ENCODE data around the gene EDN2. TPM values are rescaled to one million over a fixed set of nuclear protein-coding genes. Genes with fewer than 3 reads are reported as not detected.
A peak's percentile ranks its signal among the peaks of the same experiment; 100 is the strongest.

The EDN2 gene
- total and polyA plus RNA-seq, 2 of the 8 experiments (the other 6 are each of a cell fraction or from before 2014, with no cell fraction given) = 0.32 to 0.39 TPM

GRCh38 chr1:41512701-41513382 lies 28.4 kb upstream of the EDN2 start:
- POLR2A ChIA-PET (ENCODE audit: partially characterized antibody) = interaction anchor here (1.1 to 1.5 kb wide), 3 partner anchors 10 to 18 kb away, joined by 3 to 6 read pairs (median 3); no protein-coding TSS in a partner anchor
- Histone ChIP-seq H2BK20ac (ENCODE audit: low read length) (no peak overlapping the region), H3K23me2 (ENCODE audit: low read depth, low read length) (no peaks in the 10 kb centered on the region; the same call in 1 of the 2 replicates), H4K8ac (ENCODE audit: extremely low read depth, insufficient read depth, low read length) (peak overlapping the region; percentile 12; the same call in 1 of the 2 replicates), H3K18ac (ENCODE audit: extremely low read depth, low read length) (no peak overlapping the region), H3K79me2 (ENCODE audit: control insufficient read depth in 1 of 2, insufficient read depth in 2 of 2, low read length in 2 of 2) (no peaks in the 10 kb centered on the region), H2BK15ac (ENCODE audit: low read length) (0 out of 2 replicates have a peak overlapping the region, but pooled peaks have one; percentile 31), H3K36me3 (ENCODE audit: control insufficient read depth in 2 of 4, insufficient read depth in 4 of 4, low read length in 3 of 4) (no peaks in the 10 kb centered on the region), H4K20me1 (replicated peaks in 1 of 2; ENCODE audit: control insufficient read depth in 1 of 2, insufficient read depth in 2 of 2, low read length in 2 of 2) (no peaks in the 10 kb centered on the region), H3K9me3 (ENCODE audit: insufficient read depth in 2 of 2, low read depth in 1 of 2, low read length in 1 of 2) (no peaks in the 10 kb centered on the region), H3K9ac (replicated peaks in 1 of 4; ENCODE audit: extremely low read depth in 1 of 4, low read depth in 3 of 4, low read length in 3 of 4) (no peak overlapping the region), H2AFZ (ENCODE audit: low read length) (no peak overlapping the region), H3K27ac (ENCODE audit: low read depth, low read length) (no peak overlapping the region), H2BK12ac (ENCODE audit: low read depth, low read length) (no peak overlapping the region), H3K23ac (ENCODE audit: insufficient read length) (no peak overlapping the region), H3K27me3 (replicated peaks in 1 of 4; ENCODE audit: control insufficient read depth in 3 of 4, extremely low read depth in 1 of 4, insufficient read depth in 3 of 4, low read length in 3 of 4) (peaks cover 0 to 9% (median 5%) of the 10 kb centered on the region in 4 experiments; a peak in 5 of 7 replicates), H4K5ac (ENCODE audit: insufficient read length, low read depth, low read length) (no peak overlapping the region), H2AK5ac (ENCODE audit: low read depth, low read length) (no peak overlapping the region), H3K79me1 (ENCODE audit: low read depth, low read length) (no peaks in the 10 kb centered on the region), H3K4ac (replicated peaks; ENCODE audit: insufficient read length, low read depth, low read length) (no peak overlapping the region), H3K14ac (ENCODE audit: insufficient read length) (no peak overlapping the region), H3K4me3 (ENCODE audit: extremely low read depth in 1 of 4, insufficient read depth in 2 of 4, low read depth in 3 of 4, low read length in 4 of 4) (no peak overlapping the region), H3K4me2 (ENCODE audit: insufficient read depth in 1 of 2, low read depth in 2 of 2, low read length in 2 of 2) (no peak overlapping the region), H3K4me1 (replicated peaks in 1 of 4; ENCODE audit: control insufficient read depth in 3 of 4, insufficient read depth in 4 of 4, low read length in 3 of 4) (peaks cover 6 to 8% (median 8%) of the 10 kb centered on the region in 4 experiments), H3K56ac (replicated peaks; ENCODE audit: insufficient read length, low read depth, low read length) (no peak overlapping the region), H4K91ac (replicated peaks; ENCODE audit: insufficient read length, low read length) (no peak overlapping the region), H2BK120ac (replicated peaks; ENCODE audit: low read depth, low read length) (no peak overlapping the region), H2BK5ac (ENCODE audit: low read depth, low read length) (no peak overlapping the region)
- DNase-seq (ENCODE audit: low read depth in 1 of 2, low spot score in 2 of 2) (no peak), FAIRE-seq (no peak)
- CTCF ChIA-PET (ENCODE audit: partially characterized antibody) = interaction anchor here (0.5 to 10.4 kb wide), 37 partner anchors 8 to 655 kb away, joined by 3 to 205 read pairs (median 4); partner anchors contain the start of gene EDN2
- 91% methylated on average over 25 of the region's 27 CpGs; no CpG with 5 or more reads in 1 of the 2 experiments for WGBS, 2 experiments (ENCODE audit: extremely low coverage in 1 of 2, insufficient coverage in 1 of 2, insufficient read length in 1 of 2, insufficient replicate concordance in 2 of 2, low coverage in 1 of 2, low lambda C conversion rate in 2 of 2, missing lambda C conversion rate in 1 of 2)
- no peak for TF ChIP-seq SIX5 (IDR thresholded peaks at IDR 0.05; ENCODE audit: low read depth, low read length)
- no peak for TF ChIP-seq FOSL1 (IDR thresholded peaks at IDR 0.05; ENCODE audit: insufficient read depth, low read depth, low read length)
- TF ChIP-seq CBX8 (IDR thresholded peaks at IDR 0.05; ENCODE audit: borderline replicate concordance, low read depth, low read length) = no peak
- TF ChIP-seq EZH2 (IDR thresholded peaks at IDR 0.05; ENCODE audit: low read depth, low read length, severe bottlenecking) = no peak
- TF ChIP-seq HDAC6 (IDR thresholded peaks at IDR 0.05; ENCODE audit: low read depth, low read length) = no peak
- TF ChIP-seq TAF7 (optimal IDR thresholded peaks at IDR 0.05; ENCODE audit: borderline replicate concordance, low read depth, low read length) = no peak
- no peak for TF ChIP-seq SP2 (IDR thresholded peaks at IDR 0.05; ENCODE audit: low read length)
- no peak for TF ChIP-seq EGR1 (IDR thresholded peaks at IDR 0.05; ENCODE audit: borderline replicate concordance, low read depth, low read length)
- TF ChIP-seq BACH1 (IDR thresholded peaks at IDR 0.05; ENCODE audit: low read length) = no peak
- no peak for TF ChIP-seq POLR2AphosphoS5 (IDR thresholded peaks at IDR 0.05; ENCODE audit: low read depth, low read length)
- TF ChIP-seq SIRT6 (IDR thresholded peaks at IDR 0.05; ENCODE audit: low read length) = no peak
- TF ChIP-seq CEBPB (IDR thresholded peaks at IDR 0.05; ENCODE audit: low read depth, low read length) = no peak
- TF ChIP-seq RNF2 (IDR thresholded peaks at IDR 0.05; ENCODE audit: borderline replicate concordance, low read depth, low read length, missing control alignments, poor library complexity, severe bottlenecking) = no peak
